HCT116 (cell line): Measurements from ENCODE around the gene HRH3.

ENCODE experiments used
- ATF3 ChIP-seq: IDR thresholded peaks from 2 replicates; pipeline ENCODE4 v1.6.1; 2012
- CTCF ChIP-seq, 3 experiments: fragments of 200-600 bp in 1 of 3; sonication (generic) in 1 of 3; IDR thresholded peaks in 2 of 3; conservative IDR thresholded peaks in 1 of 3; 2 replicates each; pipeline ENCODE4 v1.5.1; 2012 to 2017; ENCODE audit warnings: low read depth in 2 of 3, low read length in 2 of 3, antibody characterized with exemption in 1 of 3, borderline replicate concordance in 1 of 3, control low read depth in 1 of 3, mild to moderate bottlenecking in 1 of 3, mixed read lengths in 1 of 3, mixed run types in 1 of 3, moderate library complexity in 1 of 3; ENCODE audit not compliant: insufficient read depth in 1 of 3
- FOSL1 ChIP-seq: IDR thresholded peaks from 2 replicates; pipeline ENCODE4 v1.6.1; 2012; ENCODE audit warnings: low read depth
- MAX ChIP-seq: IDR thresholded peaks from 2 replicates; pipeline ENCODE4 v1.6.1; 2012
- POLR2AphosphoS5 ChIP-seq: IDR thresholded peaks from 2 replicates; pipeline ENCODE4 v1.6.1; 2011; ENCODE audit warnings: mild to moderate bottlenecking, low read depth, low read length, moderate library complexity

- TF ChIP-seq POLR2AphosphoS5 (no peak), CTCF (IDR thresholded peaks at IDR 0.05 in 2 of 3, conservative IDR thresholded peaks at IDR 0.05 in 1 of 3; ENCODE audit: borderline replicate concordance in 1 of 3, insufficient read depth in 1 of 3, low read depth in 2 of 3, low read length in 2 of 3) (no peak), MAX (no peak), ATF3 (no peak), FOSL1 (no peak)
These were observed 8.2 kb upstream of the HRH3 start for GRCh38 chr20:62227977-62228958.
